Neuronal stem cell (in vitro differentiated cells): ENCODE results near the gene GJA10.

Source experiments
- DNase-seq: peaks from one replicate; pipeline ENCODE4 v3.0.0-alpha.2; 2013; ENCODE audit warnings: low spot score
- H2AFZ ChIP-seq: one replicate; pipeline ENCODE4 v1.6.1; 2013; ENCODE audit warnings: mild to moderate bottlenecking, low read length, inconsistent platforms
- H2AK5ac ChIP-seq: 2 replicates; pipeline ENCODE4 v1.6.1; 2013; ENCODE audit warnings: low read depth, mild to moderate bottlenecking, inconsistent platforms, low read length, moderate library complexity, mixed read lengths
- H2BK120ac ChIP-seq: 2 replicates; pipeline ENCODE4 v1.6.1; 2013; ENCODE audit warnings: low read depth, mild to moderate bottlenecking, inconsistent platforms, low read length, moderate library complexity, mixed read lengths
- H2BK12ac ChIP-seq: one replicate; pipeline ENCODE4 v1.6.1; 2013; ENCODE audit warnings: low read length, inconsistent platforms
- H2BK15ac ChIP-seq: 2 replicates; pipeline ENCODE4 v1.6.1; 2013; ENCODE audit warnings: mild to moderate bottlenecking, low read length, inconsistent platforms, mixed read lengths
- H2BK5ac ChIP-seq: one replicate; pipeline ENCODE4 v1.6.1; 2013; ENCODE audit warnings: inconsistent platforms, mild to moderate bottlenecking, low read length, moderate library complexity
- H3K14ac ChIP-seq: one replicate; pipeline ENCODE4 v1.6.1; 2013; ENCODE audit warnings: low read length, inconsistent platforms
- H3K18ac ChIP-seq: 2 replicates; pipeline ENCODE4 v1.6.1; 2013; ENCODE audit warnings: low read length, inconsistent platforms
- H3K23ac ChIP-seq: 2 replicates; pipeline ENCODE4 v1.6.1; 2013; ENCODE audit warnings: low read depth, mild to moderate bottlenecking, mixed read lengths, low read length, inconsistent platforms; ENCODE audit not compliant: poor library complexity
- H3K27ac ChIP-seq: replicated peaks from 3 replicates; pipeline ENCODE4 v1.5.1; 2013; ENCODE audit warnings: low read length, inconsistent platforms
- H3K27me3 ChIP-seq, 3 experiments: 2 replicates each; pipeline ENCODE4 v1.6.1; 2013; ENCODE audit warnings: low read length in 3 of 3, mild to moderate bottlenecking in 2 of 3, inconsistent platforms in 1 of 3, low read depth in 1 of 3, mixed read lengths in 1 of 3, moderate library complexity in 1 of 3; ENCODE audit not compliant: control insufficient read depth in 3 of 3, insufficient read depth in 3 of 3
- H3K36me3 ChIP-seq, 2 donors: replicated peaks in 1 of 2; 2 replicates each; pipeline ENCODE4 v1.6.1; 2013; ENCODE audit warnings: low read length in 2 of 2; ENCODE audit not compliant: control insufficient read depth in 2 of 2, insufficient read depth in 2 of 2
- H3K4ac ChIP-seq: 2 replicates; pipeline ENCODE4 v1.6.1; 2013; ENCODE audit warnings: inconsistent platforms, mild to moderate bottlenecking, low read length, moderate library complexity
- H3K4me1 ChIP-seq, 2 donors: 1 replicate in 1 of 2; 2 replicates in 1 of 2; pipeline ENCODE4 v1.6.1; 2013; ENCODE audit warnings: low read length in 2 of 2, low read depth in 1 of 2; ENCODE audit not compliant: control insufficient read depth in 2 of 2, insufficient read depth in 1 of 2
- H3K4me2 ChIP-seq: one replicate; pipeline ENCODE4 v1.6.1; 2013; ENCODE audit warnings: mild to moderate bottlenecking, low read length, inconsistent platforms; ENCODE audit not compliant: insufficient read depth, poor library complexity, severe bottlenecking
- H3K4me3 ChIP-seq, 2 donors: 2 replicates each; pipeline ENCODE4 v1.5.1; 2013; ENCODE audit warnings: low read length in 2 of 2, mild to moderate bottlenecking in 2 of 2, inconsistent platforms in 1 of 2, moderate library complexity in 1 of 2
- H3K79me1 ChIP-seq: one replicate; pipeline ENCODE4 v1.6.1; 2013; ENCODE audit warnings: low read depth, mild to moderate bottlenecking, inconsistent platforms, low read length, moderate library complexity
- H3K9ac ChIP-seq: one replicate; pipeline ENCODE4 v1.6.1; 2013; ENCODE audit warnings: mild to moderate bottlenecking, low read depth, low read length, inconsistent platforms; ENCODE audit not compliant: poor library complexity
- H3K9me3 ChIP-seq, 2 donors: replicated peaks in 1 of 2; 2 replicates each; pipeline versions ENCODE3 to v1.6.1; 2013; ENCODE audit warnings: low read length in 2 of 2, mild to moderate bottlenecking in 2 of 2, inconsistent platforms in 1 of 2, low read depth in 1 of 2, mixed read lengths in 1 of 2, moderate library complexity in 1 of 2; ENCODE audit not compliant: control insufficient read depth in 2 of 2, insufficient read depth in 1 of 2
- H4K8ac ChIP-seq: one replicate; pipeline ENCODE4 v1.6.1; 2013; ENCODE audit warnings: low read depth, mild to moderate bottlenecking, inconsistent platforms, low read length, moderate library complexity
- H4K91ac ChIP-seq: one replicate; pipeline ENCODE4 v1.6.1; 2013; ENCODE audit warnings: low read length, low read depth, mild to moderate bottlenecking, inconsistent platforms; ENCODE audit not compliant: poor library complexity
- WGBS, 2 donors: extraction: QIAGEN DNeasy Blood & Tissue Kit; methylation state at CpG; one replicate each; pipeline ENCODE4 v1.1.7; 2013; ENCODE audit warnings: missing lambda C conversion rate in 2 of 2, mixed read lengths in 1 of 2; ENCODE audit not compliant: insufficient read length in 2 of 2, insufficient replicate concordance in 1 of 2; ENCODE audit errors: extremely low coverage in 2 of 2; 5-methylcytosine and 5-hydroxymethylcytosine counted together

GJA10 gene

GRCh38 chr6:89928604-89929003, 34.3 kb downstream of the GJA10 start:
- Histone ChIP-seq H3K27ac (no peak overlapping the region), H2BK15ac (no peak overlapping the region), H3K36me3 (peaks cover 3 to 7% of the 10 kb centered on the region in 2 donors), H2AFZ (no peak overlapping the region), H3K27me3 (no peaks in the 10 kb centered on the region), H3K9ac (no peak overlapping the region), H3K18ac (no peak overlapping the region), H3K9me3 (no peaks in the 10 kb centered on the region), H3K4me1 (peaks cover 7 to 13% of the 10 kb centered on the region in 2 donors), H3K14ac (no peak overlapping the region), H3K23ac (no peak overlapping the region), H4K8ac (no peak overlapping the region), H4K91ac (no peak overlapping the region), H2BK12ac (no peak overlapping the region), H3K79me1 (no peaks in the 10 kb centered on the region), H2BK120ac (no peak overlapping the region), H2AK5ac (no peak overlapping the region), H3K4me3 (no peak overlapping the region), H3K4ac (no peak overlapping the region), H2BK5ac (no peak overlapping the region), H3K4me2 (no peak overlapping the region)
- DNase-seq: no peak
- no CpG with 5 or more reads among the region's 6 CpGs for WGBS, 2 donors

DNA sequence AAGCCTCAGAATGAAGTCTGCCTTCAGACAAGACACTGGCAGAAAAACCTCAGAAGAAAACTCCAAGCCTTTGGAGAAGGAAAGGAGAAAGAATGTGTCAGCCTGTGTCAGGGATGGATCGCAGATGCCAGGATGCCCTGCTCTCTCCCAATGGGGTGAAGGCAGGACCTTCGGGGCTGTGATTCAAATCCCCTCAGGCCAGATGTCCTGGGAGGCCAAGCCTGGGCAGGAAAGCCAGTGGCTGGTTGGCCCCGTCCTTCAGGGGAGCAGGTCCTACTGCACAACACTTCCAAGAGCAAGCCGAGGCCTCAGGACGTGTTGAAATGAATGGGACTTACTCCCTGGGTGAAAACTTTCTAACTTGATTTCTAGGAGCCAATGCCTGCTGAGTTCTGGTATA, 36.5 kb downstream of the GJA10 start:
- peak overlapping the region; percentile 7 for H3K9ac ChIP-seq
- H3K9me3 ChIP-seq: no peaks in the 10 kb centered on the region
- no peak overlapping the region for H3K4me3 ChIP-seq
- no peak overlapping the region for H2BK15ac ChIP-seq
- H3K23ac ChIP-seq: no peak overlapping the region
- no peak overlapping the region for H2AK5ac ChIP-seq
- peaks cover 7 to 13% of the 10 kb centered on the region in 2 donors for H3K4me1 ChIP-seq
- H3K14ac ChIP-seq: no peak overlapping the region
- H2BK12ac ChIP-seq: no peak overlapping the region
- no CpG with 5 or more reads among the region's 5 CpGs for WGBS, 2 donors
- no peaks in the 10 kb centered on the region for H3K79me1 ChIP-seq
- H3K18ac ChIP-seq: peak overlapping the region; percentile 29
- no peak overlapping the region for H3K27ac ChIP-seq
- H2BK5ac ChIP-seq: no peak overlapping the region
- H3K27me3 ChIP-seq: no peaks in the 10 kb centered on the region
- H4K91ac ChIP-seq: no peak overlapping the region
- H3K36me3 ChIP-seq: peaks cover 3 to 7% of the 10 kb centered on the region in 2 donors
- H2AFZ ChIP-seq: no peak overlapping the region
- no peak overlapping the region for H2BK120ac ChIP-seq
- no peak overlapping the region for H3K4me2 ChIP-seq
- no peak for DNase-seq
- H4K8ac ChIP-seq: no peak overlapping the region
- H3K4ac ChIP-seq: no peak overlapping the region

DNA sequence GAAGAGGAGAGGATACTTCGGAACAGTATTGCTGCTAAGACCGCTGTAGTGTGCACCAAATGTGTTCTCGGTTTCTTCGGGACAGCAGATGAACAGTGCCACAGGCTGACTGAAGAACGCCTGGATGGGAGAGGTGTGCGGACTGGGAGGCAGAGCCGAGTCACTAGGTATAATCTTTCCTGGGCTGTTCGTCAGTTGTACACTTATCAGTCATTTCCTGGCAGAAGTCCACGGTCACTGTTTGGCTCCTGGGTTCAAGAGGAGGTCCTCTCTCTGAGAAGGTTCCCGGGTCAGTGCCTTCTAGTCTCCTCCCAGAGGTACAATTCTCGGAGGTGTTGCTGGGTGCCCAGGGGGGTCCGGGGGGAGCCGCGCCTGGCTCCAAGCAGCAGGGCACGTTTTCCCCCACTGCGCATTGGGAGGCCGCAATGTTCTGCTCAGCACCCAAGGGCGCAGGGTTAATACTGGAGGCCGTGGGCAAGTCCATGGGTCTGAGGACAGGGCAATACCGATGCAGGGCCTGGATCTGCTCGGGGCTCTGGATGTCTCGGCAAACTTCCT, 38.1 kb downstream of the GJA10 start:
- Histone ChIP-seq H2BK12ac (no peak overlapping the region), H3K23ac (no peak overlapping the region), H2AFZ (no peak overlapping the region), H3K4me1 (peaks cover 7 to 13% of the 10 kb centered on the region in 2 donors), H3K9me3 (no peaks in the 10 kb centered on the region), H2BK120ac (no peak overlapping the region), H3K9ac (no peak overlapping the region), H3K79me1 (no peaks in the 10 kb centered on the region), H3K18ac (no peak overlapping the region), H3K4ac (no peak overlapping the region), H4K8ac (no peak overlapping the region), H4K91ac (no peak overlapping the region), H2AK5ac (no peak overlapping the region), H2BK5ac (no peak overlapping the region), H3K27ac (no peak overlapping the region), H3K36me3 (peaks cover 6 to 7% of the 10 kb centered on the region in 2 donors), H3K27me3 (no peaks in the 10 kb centered on the region), H2BK15ac (no peak overlapping the region), H3K4me2 (no peak overlapping the region), H3K14ac (no peak overlapping the region), H3K4me3 (peak overlapping the region in 1 of 2 donors; percentile 54)
- no CpG with 5 or more reads among the region's 22 CpGs for whole genome bisulfite sequencing, 2 donors
- DNase-seq: no peak

DNA sequence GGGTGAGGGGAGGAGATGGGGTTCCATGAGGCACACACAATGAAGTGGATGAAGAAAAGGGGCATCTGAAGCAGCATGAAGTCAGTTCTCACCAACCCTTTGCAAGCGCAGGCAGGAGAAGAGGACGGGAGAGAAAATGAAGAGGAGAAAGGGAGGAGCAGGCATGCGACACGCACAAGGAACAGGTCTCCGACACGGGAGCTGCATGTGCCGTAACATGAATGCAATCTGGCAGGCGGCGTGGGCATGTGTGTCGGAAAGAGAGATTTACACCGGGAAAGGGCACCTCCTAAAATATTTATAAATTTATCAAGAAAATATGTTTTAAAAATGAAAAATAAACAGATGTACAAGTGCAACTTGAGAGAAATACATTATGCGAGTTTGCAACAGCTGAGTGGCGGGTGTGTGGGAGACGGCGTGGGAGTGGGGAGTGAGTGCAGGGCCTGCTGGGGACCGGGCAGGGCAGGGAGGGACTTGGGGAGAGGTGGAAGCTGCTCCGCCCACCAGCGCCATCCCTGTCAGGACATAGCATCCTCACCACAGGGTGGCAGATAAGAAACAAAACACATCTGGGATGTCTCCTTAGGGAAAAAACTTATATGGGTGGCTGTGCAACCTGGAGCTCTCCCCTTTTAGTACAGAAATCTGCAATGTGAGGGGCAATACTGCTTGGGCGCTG, 40.6 kb downstream of the GJA10 start:
- H3K27ac ChIP-seq: no peak overlapping the region
- no peak overlapping the region for H2BK12ac ChIP-seq
- no peak for DNase-seq
- H3K23ac ChIP-seq: no peak overlapping the region
- no peaks in the 10 kb centered on the region for H3K27me3 ChIP-seq
- no peak overlapping the region for H2BK5ac ChIP-seq
- no peak overlapping the region for H2AK5ac ChIP-seq
- no peak overlapping the region for H3K4me3 ChIP-seq
- peak overlapping the region; percentile 33 for H3K18ac ChIP-seq
- no peak overlapping the region for H3K14ac ChIP-seq
- no peak overlapping the region for H4K8ac ChIP-seq
- no peak overlapping the region for H3K4me2 ChIP-seq
- H3K36me3 ChIP-seq: peaks cover 6 to 7% of the 10 kb centered on the region in 2 donors
- H3K4ac ChIP-seq: no peak overlapping the region
- no peaks in the 10 kb centered on the region for H3K9me3 ChIP-seq
- H3K4me1 ChIP-seq: peaks cover 0 to 1% of the 10 kb centered on the region in 2 donors
- no peaks in the 10 kb centered on the region for H3K79me1 ChIP-seq
- no peak overlapping the region for H3K9ac ChIP-seq
- H4K91ac ChIP-seq: no peak overlapping the region
- no peak overlapping the region for H2BK15ac ChIP-seq
- no peak overlapping the region for H2BK120ac ChIP-seq
- H2AFZ ChIP-seq: no peak overlapping the region
- WGBS, 2 donors: no CpG with 5 or more reads among the region's 19 CpGs
